K562 (cell line): Measurements from ENCODE around the gene ART4. TPM values are rescaled to one million over a fixed set of nuclear protein-coding genes. Genes with fewer than 3 reads are reported as not detected.

Source experiments
- ARID3B ChIP-seq: fragments of 250-450 bp; sonication (Bioruptor Pico); IDR thresholded peaks from 2 replicates; pipeline ENCODE4 v1.4.0; 2020; ENCODE audit warnings: borderline replicate concordance
- ATF1 ChIP-seq, 2 experiments: fragments of 450-650 bp in 1 of 2; IDR thresholded peaks; 2 replicates each; pipeline ENCODE4 v1.6.1; 2016; ENCODE audit warnings: missing compliant biosample characterization in 1 of 2, missing genetic modification characterization in 1 of 2
- CLOCK ChIP-seq: fragments of 250-450 bp; sonication (Bioruptor Pico); IDR thresholded peaks from 2 replicates; pipeline ENCODE4 v1.4.0; 2020; ENCODE audit warnings: mild to moderate bottlenecking, moderate library complexity, borderline replicate concordance
- DDX20 ChIP-seq: fragments of 450-650 bp; IDR thresholded peaks from 2 replicates; pipeline ENCODE4 v1.6.1; 2016; ENCODE audit warnings: missing genetic modification characterization, low read depth, mild to moderate bottlenecking, missing compliant biosample characterization, moderate library complexity
- ILF3 ChIP-seq: fragments of 450-650 bp; IDR thresholded peaks from 2 replicates; pipeline ENCODE4 v1.6.1; 2018; ENCODE audit warnings: antibody characterized with exemption, mild to moderate bottlenecking, moderate library complexity, borderline replicate concordance
- MTA1 ChIP-seq: fragments of 450-650 bp; IDR thresholded peaks from 2 replicates; pipeline ENCODE4 v1.6.1; 2017; ENCODE audit warnings: borderline replicate concordance
- RBM39 ChIP-seq: fragments of 200-400 bp; formaldehyde crosslinking; optimal IDR thresholded peaks from 2 replicates; pipeline ENCODE3; 2018; ENCODE audit warnings: low read depth, low read length
- SP2 ChIP-seq: IDR thresholded peaks from 2 replicates; pipeline ENCODE4 v1.6.1; 2011; ENCODE audit warnings: mild to moderate bottlenecking, low read depth, low read length, moderate library complexity; ENCODE audit not compliant: poor library complexity, severe bottlenecking; ENCODE audit errors: extremely low read depth
- ZBTB40 ChIP-seq, 2 experiments: fragments of 450-650 bp in 1 of 2; sonication (generic) in 1 of 2; formaldehyde crosslinking in 1 of 2; IDR thresholded peaks; 2 replicates each; pipeline versions ENCODE4 v1.7.1 to v1.9.0; 2016 to 2022; ENCODE audit warnings: inconsistent platforms in 1 of 2, mild to moderate bottlenecking in 1 of 2, missing genetic modification reagents in 1 of 2
- ZNF589 ChIP-seq: fragments of 200-800 bp; sonication (Bioruptor generic); IDR thresholded peaks from 2 replicates; pipeline ENCODE4 v1.6.1; 2016; ENCODE audit warnings: low read depth, missing genetic modification characterization, missing compliant biosample characterization
- polyA plus RNA-seq, 8 experiments: library from polyadenylated mRNA; depleted of rRNA in 4 of 8; stranded (reverse) in 5 of 8; unstranded in 3 of 8; fragments of >200 nt; fragmentation: Nextera tagmentation in 2 of 8; fragmentation: Illumina TruSeq in 1 of 8; extraction: Ambion mirVana in 2 of 8; extraction: Trizol in 1 of 8; gene quantifications; 2 replicates each; pipeline versions ENCODE4 v1.2.1 to v1.2.3, GENCODE V29; 2011 to 2014; ENCODE audit warnings: inconsistent platforms in 1 of 8, missing spikeins in 1 of 8
- total RNA-seq, 7 experiments: library from RNA; depleted of rRNA in 6 of 7; stranded (reverse); fragments of >200 nt in 6 of 7; fragmentation: Illumina TruSeq in 2 of 7; extraction: Trizol in 2 of 7; gene quantifications; 2 replicates each; pipeline versions ENCODE4 v1.2.1 to v1.2.3, GENCODE V29; 2011 to 2021; ENCODE audit warnings: low replicate concordance in 1 of 7

The ART4 gene
- total and polyA plus RNA-seq, 9 of the 15 experiments (the other 6 are each of a cell fraction or from before 2014, with no cell fraction given) = 0.07 TPM; not detected in 8

- TF ChIP-seq ARID3B (CRISPR knock-in tag) = no peak
- TF ChIP-seq ILF3 = no peak
- no peak for TF ChIP-seq ZBTB40 (IDR thresholded peaks at IDR 0.05)
- TF ChIP-seq ZBTB40 (CRISPR knock-in tag; IDR thresholded peaks at IDR 0.05) = no peak
- TF ChIP-seq DDX20 (tag) = no peak
- TF ChIP-seq SP2 = no peak
- no peak for TF ChIP-seq RBM39
- TF ChIP-seq ZNF589 (CRISPR knock-in tag) = no peak
- TF ChIP-seq CLOCK (CRISPR knock-in tag) = no peak
- TF ChIP-seq MTA1 = no peak
- no peak for TF ChIP-seq ATF1 (CRISPR knock-in tag; IDR thresholded peaks at IDR 0.05)
- no peak for TF ChIP-seq ATF1 (tag; IDR thresholded peaks at IDR 0.05)
Observed at GRCh38 chr12:14878488-14878887, 35.2 kb upstream of the ART4 start (continued).
